HFFc6 (cell line): ENCODE data around the gene ZC3HAV1. TPM values are rescaled to one million over a fixed set of nuclear protein-coding genes. Genes with fewer than 3 reads are reported as not detected.

ENCODE experiments used
- DNase-seq: peaks from one replicate; pipeline ENCODE4 v3.0.0-alpha.2; 2018
- H3K27ac Mint-ChIP-seq: 2 replicates; pipeline ENCODE4 v1.8.0; 2020; ENCODE audit warnings: mild to moderate bottlenecking, mixed read lengths
- H3K27me3 Mint-ChIP-seq: 2 replicates; pipeline ENCODE4 v1.8.0; 2021; ENCODE audit warnings: mild to moderate bottlenecking, moderate library complexity, mixed read lengths; ENCODE audit not compliant: insufficient read depth
- H3K36me3 Mint-ChIP-seq: 2 replicates; pipeline ENCODE4 v1.8.0; 2021; ENCODE audit warnings: low read depth, mixed read lengths
- H3K4me1 Mint-ChIP-seq: 2 replicates; pipeline ENCODE4 v1.8.0; 2020; ENCODE audit warnings: low read depth, mixed read lengths
- H3K4me3 Mint-ChIP-seq: 2 replicates; pipeline ENCODE4 v1.8.0; 2020; ENCODE audit warnings: mild to moderate bottlenecking, moderate library complexity, mixed read lengths
- H3K9me3 Mint-ChIP-seq: 2 replicates; pipeline ENCODE4 v1.8.0; 2020; ENCODE audit warnings: mild to moderate bottlenecking, mixed read lengths
- total RNA-seq, 6 experiments: library from RNA; stranded (reverse); fragmentation: NEBNext Ultra II Directional; extraction: Animal tissue kit (Norgen Biotek cat#: 25700); gene quantifications; 2 replicates in 1 of 6; 3 replicates in 5 of 6; pipeline ENCODE4 v1.2.3, GENCODE V29; 2021
- TF ChIP-seq, protein P1 (sequence below): fragments of 200-600 bp; sonication (generic); IDR thresholded peaks from 2 replicates; pipeline ENCODE4 v1.5.0; 2021; ENCODE audit warnings: antibody characterized with exemption, mild to moderate bottlenecking

ZC3HAV1 gene
- total RNA-seq, 6 experiments from 2014 or later = 29.4 to 36.1 (median 33.1) TPM

DNA sequence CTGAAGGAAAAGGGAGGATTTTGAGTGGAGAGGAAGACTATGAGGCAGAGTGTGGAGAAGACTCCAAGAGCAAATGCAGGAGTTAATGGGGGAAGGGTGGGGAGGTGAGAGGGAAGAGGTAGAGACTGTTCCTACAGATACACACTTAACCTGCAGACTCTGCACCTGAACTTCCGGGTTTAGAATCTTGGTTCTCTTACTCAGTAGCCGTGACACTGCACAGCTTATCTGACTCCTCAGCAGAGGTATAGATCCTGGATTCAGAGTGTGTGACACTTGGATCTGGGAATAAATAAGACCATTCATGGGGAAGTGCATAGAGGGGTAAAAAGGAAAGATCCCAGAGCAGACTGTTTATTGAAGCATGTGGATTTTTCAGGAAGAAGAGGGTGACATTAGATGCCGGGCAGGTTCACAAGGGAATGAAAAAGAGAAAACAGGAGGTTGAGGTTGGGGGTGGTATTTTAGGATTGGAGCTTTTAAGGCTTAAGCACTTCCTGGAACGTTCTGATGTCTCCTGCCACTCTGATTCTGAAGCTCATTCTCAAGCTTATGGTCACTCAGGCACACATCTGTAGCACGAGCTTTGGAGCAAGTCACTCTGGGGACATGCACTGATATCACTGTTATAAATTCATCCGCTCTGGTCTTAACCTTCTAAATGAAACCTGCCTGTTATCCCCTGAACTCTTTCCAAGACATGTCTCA, 68.0 kb downstream of the ZC3HAV1 start:
- TF ChIP-seq, protein P1, sequence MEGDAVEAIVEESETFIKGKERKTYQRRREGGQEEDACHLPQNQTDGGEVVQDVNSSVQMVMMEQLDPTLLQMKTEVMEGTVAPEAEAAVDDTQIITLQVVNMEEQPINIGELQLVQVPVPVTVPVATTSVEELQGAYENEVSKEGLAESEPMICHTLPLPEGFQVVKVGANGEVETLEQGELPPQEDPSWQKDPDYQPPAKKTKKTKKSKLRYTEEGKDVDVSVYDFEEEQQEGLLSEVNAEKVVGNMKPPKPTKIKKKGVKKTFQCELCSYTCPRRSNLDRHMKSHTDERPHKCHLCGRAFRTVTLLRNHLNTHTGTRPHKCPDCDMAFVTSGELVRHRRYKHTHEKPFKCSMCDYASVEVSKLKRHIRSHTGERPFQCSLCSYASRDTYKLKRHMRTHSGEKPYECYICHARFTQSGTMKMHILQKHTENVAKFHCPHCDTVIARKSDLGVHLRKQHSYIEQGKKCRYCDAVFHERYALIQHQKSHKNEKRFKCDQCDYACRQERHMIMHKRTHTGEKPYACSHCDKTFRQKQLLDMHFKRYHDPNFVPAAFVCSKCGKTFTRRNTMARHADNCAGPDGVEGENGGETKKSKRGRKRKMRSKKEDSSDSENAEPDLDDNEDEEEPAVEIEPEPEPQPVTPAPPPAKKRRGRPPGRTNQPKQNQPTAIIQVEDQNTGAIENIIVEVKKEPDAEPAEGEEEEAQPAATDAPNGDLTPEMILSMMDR = no peak
- H3K36me3 Mint-ChIP-seq = peaks cover 14% of the 10 kb centered on the region
- H3K27ac Mint-ChIP-seq = no peak overlapping the region
- H3K27me3 Mint-ChIP-seq = peaks cover 4% of the 10 kb centered on the region
- H3K4me1 Mint-ChIP-seq = peaks cover under 1% of the 10 kb centered on the region; the same call in 1 of the 2 replicates
- no peak overlapping the region for H3K4me3 Mint-ChIP-seq
- no peak for DNase-seq
- no peaks in the 10 kb centered on the region for H3K9me3 Mint-ChIP-seq

DNA sequence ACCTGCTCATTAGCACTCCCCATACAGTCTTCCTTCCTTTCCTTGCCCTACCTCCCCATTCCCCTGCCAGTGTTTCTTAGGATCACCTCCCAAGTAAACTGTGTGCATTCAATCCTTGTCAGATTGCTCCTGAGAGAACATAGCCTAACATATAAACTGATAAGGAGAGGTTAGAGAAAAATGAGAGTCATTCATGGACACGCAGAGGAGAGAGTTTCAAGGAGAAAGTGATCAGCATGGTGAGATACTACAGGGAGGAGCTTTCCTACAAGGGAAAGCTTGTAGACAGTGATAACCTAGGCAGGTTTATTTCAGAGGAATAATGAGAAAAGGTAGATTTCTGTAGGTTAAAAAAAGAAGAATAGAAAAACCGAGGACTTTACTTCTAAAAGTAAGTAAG, 70.8 kb downstream of the ZC3HAV1 start:
- no peak overlapping the region for H3K27ac Mint-ChIP-seq
- H3K9me3 Mint-ChIP-seq = no peaks in the 10 kb centered on the region
- no peak overlapping the region for H3K4me3 Mint-ChIP-seq
- DNase-seq = no peak
- peaks cover 5% of the 10 kb centered on the region for H3K27me3 Mint-ChIP-seq
- H3K4me1 Mint-ChIP-seq = peaks cover 19% of the 10 kb centered on the region
- TF ChIP-seq, protein P1 = no peak
- peaks cover 6% of the 10 kb centered on the region; the same call in 1 of the 2 replicates for H3K36me3 Mint-ChIP-seq

DNA sequence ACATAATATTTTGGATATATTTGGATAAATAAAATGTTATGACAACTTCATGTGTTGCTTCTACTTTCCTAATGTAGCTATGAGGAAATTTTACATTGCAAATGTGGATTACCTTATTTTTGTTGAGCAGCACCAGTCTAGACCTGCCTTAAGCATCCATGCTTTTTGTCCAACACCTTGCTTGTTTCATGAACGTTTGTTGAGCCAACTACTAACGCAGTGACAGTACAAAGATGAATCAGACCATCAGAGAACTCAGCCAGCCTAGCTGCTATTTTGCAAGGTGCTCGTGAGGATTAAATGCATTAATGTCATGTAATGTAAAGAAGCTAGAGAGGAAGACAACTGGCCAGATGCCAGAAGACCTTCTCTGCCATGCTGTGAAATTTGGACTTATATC, 72.6 kb downstream of the ZC3HAV1 start:
- TF ChIP-seq, protein P1 = no peak
- H3K4me3 Mint-ChIP-seq = peak overlapping the region; percentile 89; the same call in 1 of the 2 replicates
- no peaks in the 10 kb centered on the region; the same call in 1 of the 2 replicates for H3K36me3 Mint-ChIP-seq
- H3K27ac Mint-ChIP-seq = no peak overlapping the region
- no peak for DNase-seq
- peaks cover 6% of the 10 kb centered on the region for H3K27me3 Mint-ChIP-seq
- peaks cover 20% of the 10 kb centered on the region for H3K4me1 Mint-ChIP-seq
- H3K9me3 Mint-ChIP-seq = no peaks in the 10 kb centered on the region

DNA sequence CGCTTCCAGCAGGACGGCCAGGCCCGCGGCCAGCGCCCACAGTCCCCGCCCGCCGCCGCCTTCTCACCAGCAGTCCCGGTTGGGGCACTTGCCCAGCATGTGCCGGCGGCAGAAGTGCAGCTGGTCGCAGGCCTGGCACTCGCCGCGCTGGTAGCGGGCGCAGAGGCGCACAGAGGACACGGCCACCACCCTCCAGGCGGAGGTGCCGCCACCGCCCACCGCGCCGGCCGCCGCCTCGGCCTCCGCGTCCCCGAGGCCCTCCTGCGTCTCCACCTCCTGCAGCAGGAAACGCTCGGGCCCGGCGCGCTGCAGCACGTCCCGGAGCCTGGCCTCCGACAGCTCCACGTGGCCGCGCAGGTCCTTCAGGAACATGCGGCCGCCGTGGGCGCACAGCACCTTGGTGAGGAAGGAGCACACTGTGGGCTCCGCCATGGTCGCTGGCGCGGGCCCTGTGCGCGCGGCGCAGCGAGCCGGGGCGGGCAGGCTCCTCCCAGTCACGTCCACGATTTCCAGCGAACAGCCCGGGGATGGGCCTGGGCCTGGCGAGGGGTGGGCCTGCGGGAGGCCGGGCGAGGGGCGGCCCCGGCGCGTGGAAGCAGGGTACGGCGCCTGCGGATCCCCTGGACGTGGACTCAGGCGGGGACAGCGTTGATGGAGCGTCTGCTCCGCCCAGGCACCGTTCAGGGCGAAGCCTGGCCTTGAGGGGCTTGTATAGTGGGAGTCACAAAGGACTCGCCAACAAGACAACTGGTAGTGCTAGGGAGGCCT, 73.8 kb downstream of the ZC3HAV1 start, which contains the start of gene ZC3HAV1L:
TSS of gene ZC3HAV1L (minus strand) at position 457 of the 768 bp plus-strand sequence. CDS start at position 432, 25 bp downstream.
- Mint-ChIP-seq H3K4me3 (peak within 1 kb of the TSS; percentile 89), H3K4me1 (peaks cover 20% of the 10 kb centered on the region), H3K9me3 (no peaks in the 10 kb centered on the region), H3K36me3 (no peaks in the 10 kb centered on the region; the same call in 1 of the 2 replicates), H3K27ac (peak within 1 kb of the TSS; percentile 74), H3K27me3 (peaks cover 6% of the 10 kb centered on the region)
- TF ChIP-seq, protein P1 = no peak; the same call in 1 of the 2 replicates
- DNase-seq = peak; percentile 27

DNA sequence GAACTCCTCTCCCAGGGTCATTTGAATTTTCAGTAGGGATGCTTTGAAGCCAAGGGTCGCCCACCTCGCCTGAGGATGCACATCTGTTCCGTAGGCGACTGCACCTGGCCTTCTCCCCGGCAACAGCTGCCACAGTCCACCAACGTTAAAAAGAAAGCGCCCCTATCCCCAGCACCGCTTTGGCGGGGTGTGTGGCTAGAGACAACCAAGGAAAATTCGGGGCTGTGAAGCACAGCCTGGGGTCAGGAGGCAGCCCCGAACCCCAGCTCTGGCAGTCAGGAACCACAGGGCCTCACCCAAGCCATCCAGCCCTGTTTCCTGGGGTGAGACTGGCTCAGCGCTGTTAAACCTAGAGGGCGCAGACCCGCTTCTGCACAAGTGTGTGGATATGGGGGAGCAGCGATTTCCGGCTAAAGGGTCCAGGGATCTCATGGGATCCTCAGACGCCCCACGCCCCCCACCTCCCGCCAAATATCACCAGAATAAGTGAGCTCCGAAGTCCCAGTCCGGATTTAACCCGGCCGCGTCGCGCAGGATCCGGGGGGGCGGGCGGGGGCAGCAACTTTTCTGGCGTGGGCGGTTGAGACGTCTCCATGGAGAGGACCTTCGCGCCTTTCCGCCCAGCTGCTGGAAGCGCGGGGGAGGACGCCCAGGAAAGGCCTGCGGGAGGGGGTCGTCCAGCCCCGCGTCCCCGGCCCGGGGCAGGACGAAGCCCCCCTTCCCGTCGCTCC, 74.5 kb downstream of the ZC3HAV1 start:
- TF ChIP-seq, protein P1 = no peak; the same call in 1 of the 2 replicates
- no peak for DNase-seq
- Mint-ChIP-seq H3K4me3 (peak overlapping the region; percentile 89), H3K9me3 (no peaks in the 10 kb centered on the region), H3K36me3 (peaks cover 3% of the 10 kb centered on the region; the same call in 1 of the 2 replicates), H3K4me1 (peaks cover 20% of the 10 kb centered on the region), H3K27me3 (peaks cover 6% of the 10 kb centered on the region), H3K27ac (peak overlapping the region; percentile 74)
